ENCODE measurements around the gene LHX2.

DNA sequence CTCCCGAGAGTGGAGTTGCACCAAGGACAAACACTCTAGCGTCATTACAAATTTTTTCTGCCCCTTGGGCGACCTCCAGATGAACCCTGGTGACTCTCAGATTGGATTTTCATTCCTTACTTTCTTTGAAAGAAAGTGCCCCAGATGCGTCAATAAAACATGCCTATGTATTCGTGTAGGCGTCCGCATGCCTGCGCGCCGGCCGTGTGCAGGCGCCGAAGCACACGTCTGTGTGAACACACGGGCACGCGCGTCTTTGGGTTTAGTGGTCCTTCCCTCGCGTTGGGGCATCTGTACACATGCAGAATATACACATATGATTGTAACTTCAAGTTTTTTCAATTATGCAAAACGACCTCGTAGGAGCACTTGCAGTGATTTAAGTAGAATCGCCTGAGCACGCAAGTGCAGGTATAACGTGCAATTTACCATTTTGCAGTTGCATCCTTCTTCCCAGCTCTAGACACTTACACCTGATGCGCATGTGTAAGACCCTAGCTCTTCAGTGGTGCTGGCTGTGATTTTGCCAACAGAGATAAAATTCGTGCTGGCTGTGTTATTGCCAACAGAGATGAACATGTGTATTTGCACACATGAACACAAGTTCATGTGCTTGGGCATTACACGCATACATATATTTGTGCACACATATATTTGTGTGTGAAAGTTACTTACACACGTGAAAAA lies 1.9 kb upstream of the LHX2 start:
- TF ChIP-seq, protein P1, sequence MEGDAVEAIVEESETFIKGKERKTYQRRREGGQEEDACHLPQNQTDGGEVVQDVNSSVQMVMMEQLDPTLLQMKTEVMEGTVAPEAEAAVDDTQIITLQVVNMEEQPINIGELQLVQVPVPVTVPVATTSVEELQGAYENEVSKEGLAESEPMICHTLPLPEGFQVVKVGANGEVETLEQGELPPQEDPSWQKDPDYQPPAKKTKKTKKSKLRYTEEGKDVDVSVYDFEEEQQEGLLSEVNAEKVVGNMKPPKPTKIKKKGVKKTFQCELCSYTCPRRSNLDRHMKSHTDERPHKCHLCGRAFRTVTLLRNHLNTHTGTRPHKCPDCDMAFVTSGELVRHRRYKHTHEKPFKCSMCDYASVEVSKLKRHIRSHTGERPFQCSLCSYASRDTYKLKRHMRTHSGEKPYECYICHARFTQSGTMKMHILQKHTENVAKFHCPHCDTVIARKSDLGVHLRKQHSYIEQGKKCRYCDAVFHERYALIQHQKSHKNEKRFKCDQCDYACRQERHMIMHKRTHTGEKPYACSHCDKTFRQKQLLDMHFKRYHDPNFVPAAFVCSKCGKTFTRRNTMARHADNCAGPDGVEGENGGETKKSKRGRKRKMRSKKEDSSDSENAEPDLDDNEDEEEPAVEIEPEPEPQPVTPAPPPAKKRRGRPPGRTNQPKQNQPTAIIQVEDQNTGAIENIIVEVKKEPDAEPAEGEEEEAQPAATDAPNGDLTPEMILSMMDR (IDR thresholded peaks at IDR 0.05), result no peak
- no peak for TF ChIP-seq POLR2A (IDR thresholded peaks at IDR 0.05)
